H1 (cell line): ENCODE measurements around the gene ZMAT5. TPM values are rescaled to one million over a fixed set of nuclear protein-coding genes. Genes with fewer than 3 reads are reported as not detected.

Experiments used
- ATF3 ChIP-seq: IDR thresholded peaks from 2 replicates; pipeline ENCODE4 v1.6.1; 2011; ENCODE audit warnings: low read depth, mild to moderate bottlenecking, low read length; ENCODE audit not compliant: insufficient read depth
- BRCA1 ChIP-seq: IDR thresholded peaks from 2 replicates; pipeline ENCODE4 v1.6.1; 2012; ENCODE audit warnings: low read depth, low read length, improper control_type of control experiment
- PHF8 ChIP-seq: fragments of 200-600 bp; sonication (generic); conservative IDR thresholded peaks from 2 replicates; pipeline ENCODE4 v1.7.1; 2012; ENCODE audit warnings: low read depth, mild to moderate bottlenecking, inconsistent platforms, low read length, moderate library complexity
- POLR2A ChIP-seq, 2 experiments: IDR thresholded peaks; 1 replicate in 1 of 2; 2 replicates in 1 of 2; pipeline ENCODE4 v1.6.1; 2011; ENCODE audit warnings: low read depth in 2 of 2, low read length in 2 of 2, mild to moderate bottlenecking in 2 of 2; ENCODE audit errors: control extremely low read depth in 1 of 2
- POLR2AphosphoS5 ChIP-seq: IDR thresholded peaks from 2 replicates; pipeline ENCODE4 v1.6.1; 2011; ENCODE audit warnings: low read depth, low read length
- SIN3A ChIP-seq, 2 experiments: IDR thresholded peaks in 1 of 2; conservative IDR thresholded peaks in 1 of 2; 2 replicates each; pipeline ENCODE4 v1.6.1; 2011 to 2012; ENCODE audit warnings: low read length in 2 of 2, improper control_type of control experiment in 1 of 2, low read depth in 1 of 2, mild to moderate bottlenecking in 1 of 2
- SIRT6 ChIP-seq: IDR thresholded peaks from one replicate; pipeline ENCODE4 v1.7.1; 2012; ENCODE audit warnings: low read length, inconsistent platforms
- SIX5 ChIP-seq: IDR thresholded peaks from 2 replicates; pipeline ENCODE4 v1.6.1; 2011; ENCODE audit warnings: mild to moderate bottlenecking, low read depth, low read length
- TAF1 ChIP-seq: IDR thresholded peaks from 2 replicates; pipeline ENCODE4 v1.6.1; 2011; ENCODE audit warnings: mild to moderate bottlenecking, low read depth, low read length
- TBP ChIP-seq: IDR thresholded peaks from 2 replicates; pipeline ENCODE4 v1.6.1; 2011; ENCODE audit warnings: low read depth, low read length, improper control_type of control experiment
- YY1 ChIP-seq: IDR thresholded peaks from 2 replicates; pipeline ENCODE4 v1.6.1; 2011; ENCODE audit warnings: low read depth, mild to moderate bottlenecking, low read length
- polyA plus RNA-seq, 7 experiments: library from polyadenylated mRNA; depleted of rRNA in 3 of 7; stranded (reverse) in 5 of 7; unstranded in 2 of 7; fragments of >200 nt in 5 of 7; fragments of 200-250 nt in 2 of 7; gene quantifications; 1 replicate in 5 of 7; 2 replicates in 1 of 7; 4 replicates in 1 of 7; pipeline versions ENCODE4 v1.2.1 to v1.2.3, GENCODE V29; 2011 to 2013; ENCODE audit warnings: missing spikeins in 2 of 7, mixed read lengths in 2 of 7
- total RNA-seq: library from RNA; stranded (reverse); fragmentation: NEBNext Ultra II Directional; extraction: Animal tissue kit (Norgen Biotek cat#: 25700); gene quantifications from 2 replicates; pipeline ENCODE4 v1.2.1, GENCODE V29; 2021

Gene ZMAT5
- total and polyA plus RNA-seq, 2 of the 8 experiments (the other 6 are each of a cell fraction or from before 2014, with no cell fraction given): 14.0 to 38.3 TPM

- TF ChIP-seq SIN3A (conservative IDR thresholded peaks at IDR 0.05 in 1 of 2, IDR thresholded peaks at IDR 0.05 in 1 of 2; ENCODE audit: low read depth in 1 of 2, low read length in 2 of 2) (0 out of 4 replicates have a peak, but pooled peaks of 1 of the 2 experiments have one; percentile 52), SIX5 (peak; percentile 90), POLR2A (IDR thresholded peaks at IDR 0.05; ENCODE audit: control extremely low read depth in 1 of 2, low read depth in 2 of 2, low read length in 2 of 2) (peak; percentile 50 to 53), TBP (peak; percentile 85), TAF1 (peak; percentile 61), ATF3 (no peak), PHF8 (peak; percentile 62), YY1 (no peak), POLR2AphosphoS5 (peak; percentile 79; the same call in 1 of the 2 replicates), SIRT6 (no peak), BRCA1 (peak; percentile 36; the same call in 1 of the 2 replicates)
Measured at GRCh38 chr22:29766632-29767170, at the start of gene ZMAT5 (continued).
